Transverse colon (tissue), 4 donors: ENCODE measurements around the gene E4F1. TPM values are rescaled to one million over a fixed set of nuclear protein-coding genes. Genes with fewer than 3 reads are reported as not detected.

Experiments used
- DNase-seq: peaks from one replicate; pipeline ENCODE4 v3.0.0-alpha.2; 2019
- H3K27ac ChIP-seq, 4 donors: fragments of 200-600 bp; sonication (generic); 2 replicates each; pipeline ENCODE4 v1.5.1; 2016 to 2018; ENCODE audit warnings: inconsistent platforms in 4 of 4
- H3K27me3 ChIP-seq: fragments of 200-600 bp; sonication (generic); 2 replicates; pipeline ENCODE4 v1.5.1; 2017; ENCODE audit warnings: inconsistent platforms
- H3K36me3 ChIP-seq, 4 donors: fragments of 200-600 bp; sonication (generic); 2 replicates each; pipeline ENCODE4 v1.5.1; 2017 to 2019; ENCODE audit warnings: inconsistent platforms in 4 of 4
- H3K4me1 ChIP-seq, 4 donors: fragments of 200-600 bp; sonication (generic); 2 replicates each; pipeline ENCODE4 v1.5.1; 2017 to 2020; ENCODE audit warnings: inconsistent platforms in 4 of 4
- H3K4me3 ChIP-seq, 4 donors: fragments of 200-600 bp; sonication (generic); 1 replicate in 1 of 4; 2 replicates in 3 of 4; pipeline versions ENCODE4 v1.5.1 to v1.6.1; 2017 to 2019; ENCODE audit warnings: inconsistent platforms in 4 of 4
- H3K9me3 ChIP-seq, 2 donors: fragments of 200-600 bp; sonication (generic); 2 replicates each; pipeline ENCODE4 v1.5.1; 2017 to 2019; ENCODE audit warnings: inconsistent platforms in 2 of 2
- CTCF ChIP-seq, 5 experiments: fragments of 200-600 bp in 3 of 5; fragments of 450-650 bp in 2 of 5; sonication (generic) in 3 of 5; IDR thresholded peaks; 1 replicate in 2 of 5; 2 replicates in 3 of 5; pipeline ENCODE4 v1.5.1; 2016 to 2017; ENCODE audit warnings: antibody characterized with exemption in 5 of 5, inconsistent platforms in 3 of 5, mild to moderate bottlenecking in 2 of 5, moderate library complexity in 1 of 5
- EP300 ChIP-seq: sonication (generic); formaldehyde crosslinking; IDR thresholded peaks from one replicate; pipeline ENCODE4 v1.6.1; 2017; ENCODE audit warnings: antibody characterized with exemption, low read depth
- POLR2A ChIP-seq: fragments of 450-650 bp; IDR thresholded peaks from one replicate; pipeline ENCODE4 v1.6.1; 2016; ENCODE audit warnings: antibody characterized with exemption, mild to moderate bottlenecking, moderate library complexity
- POLR2AphosphoS5 ChIP-seq, 3 donors: sonication (generic); formaldehyde crosslinking; IDR thresholded peaks; one replicate each; pipeline ENCODE4 v1.6.1; 2016; ENCODE audit warnings: antibody characterized with exemption in 3 of 3
- WGBS, 2 donors: methylation state at CpG; one replicate each; pipeline ENCODE4 v1.1.5; 2018; ENCODE audit warnings: low coverage in 1 of 2; 5-methylcytosine and 5-hydroxymethylcytosine counted together
- in situ Hi-C, 4 donors: fragments of 200-750 bp; cut with MboI; loops; one replicate each; pipeline versions ENCODE4 v1.15.0 to v1.15.1; 2017; ENCODE audit warnings: low sequenced_read_pairs in 3 of 4, low pct_ligation_motif_present in 1 of 4, low pct_unique_long_range_greater_than_20kb in 1 of 4
- intact Hi-C: fragments of 100-400 bp; cut with DNase I; formaldehyde crosslinking; loops from one replicate; pipeline ENCODE4 v1.15.1; 2023; ENCODE audit warnings: low total_unique reads
- total RNA-seq, 4 donors: library from RNA; depleted of rRNA; stranded (reverse); fragments of >200 nt; gene quantifications; one replicate each; pipeline ENCODE4 v1.1.0, GENCODE V29; 2016

The E4F1 gene
- total RNA-seq, 4 donors from 2014 or later = 36.5 to 124 (median 53.6) TPM

GRCh38 chr16:2242598-2242997 is 19.2 kb downstream of the E4F1 start:
- Histone ChIP-seq H3K9me3 (no peaks in the 10 kb centered on the region), H3K4me1 (peaks cover 0 to 13% (median 7%) of the 10 kb centered on the region in 4 donors), H3K4me3 (no peak overlapping the region), H3K27me3 (peaks cover 11% of the 10 kb centered on the region), H3K27ac (no peak overlapping the region), H3K36me3 (peaks cover 0 to 34% (median 16%) of the 10 kb centered on the region in 4 donors)
- WGBS, 2 donors = 74 to 84% methylated on average over 3 to 11 of the region's 11 CpGs
- no peak for DNase-seq
- TF ChIP-seq POLR2AphosphoS5 (IDR thresholded peaks at IDR 0.05) (no peak), EP300 (no peak), CTCF (IDR thresholded peaks at IDR 0.05) (no peak), POLR2A (no peak)
- intact Hi-C loops (no loop called here), in situ Hi-C loops (no loop called here)

DNA sequence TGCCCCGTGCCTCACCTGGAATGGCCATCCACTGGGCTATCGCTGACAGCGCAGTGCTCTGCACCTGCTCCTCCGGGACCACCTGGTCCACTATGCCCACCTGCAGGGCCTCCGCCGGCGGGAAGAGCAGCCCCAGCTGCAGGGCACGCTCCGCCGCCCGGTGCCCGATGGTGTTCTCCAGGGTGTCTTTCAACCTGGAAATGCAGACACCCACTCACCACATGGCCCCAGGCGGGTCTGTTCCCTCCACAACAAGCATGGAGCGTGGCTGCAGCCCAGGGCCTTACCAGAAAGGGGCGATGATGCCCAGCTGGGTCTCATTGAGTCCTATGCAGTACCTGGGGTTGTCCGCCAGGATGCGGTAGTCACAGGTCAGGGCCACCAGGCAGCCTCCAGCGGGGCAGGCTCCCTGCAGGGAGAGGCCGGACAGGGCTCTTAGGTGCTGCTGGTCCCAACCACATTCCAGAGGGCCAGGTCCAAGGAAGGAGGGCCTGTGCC is 19.7 kb downstream of the E4F1 start:
- Histone ChIP-seq H3K4me3 (no peak overlapping the region), H3K4me1 (peaks cover 0 to 8% (median 2%) of the 10 kb centered on the region in 4 donors), H3K27me3 (peaks cover 6% of the 10 kb centered on the region), H3K27ac (no peak overlapping the region), H3K36me3 (peaks cover 0 to 34% (median 16%) of the 10 kb centered on the region in 4 donors), H3K9me3 (no peaks in the 10 kb centered on the region)
- no peak for TF ChIP-seq POLR2A
- TF ChIP-seq POLR2AphosphoS5 (IDR thresholded peaks at IDR 0.05) = no peak
- no peak for TF ChIP-seq CTCF (IDR thresholded peaks at IDR 0.05)
- no peak for TF ChIP-seq EP300
- DNase-seq = no peak
- 90% methylated on average over 15 of the region's 19 CpGs; no CpG with 5 or more reads in 1 of the 2 donors for WGBS, 2 donors
- in situ Hi-C loops = no loop called here
- intact Hi-C loops = no loop called here

- TF ChIP-seq CTCF (IDR thresholded peaks at IDR 0.05) (no peak), EP300 (no peak), POLR2A (no peak), POLR2AphosphoS5 (IDR thresholded peaks at IDR 0.05) (no peak)
- H3K9me3 ChIP-seq = no peaks in the 10 kb centered on the region
- in situ Hi-C loops (no loop called here), intact Hi-C loops (no loop called here)
- WGBS, 2 donors = 94 to 100% methylated on average over 2 to 11 of the region's 11 CpGs
- H3K27me3 ChIP-seq = no peaks in the 10 kb centered on the region
- peaks cover 0 to 1% (median 0%) of the 10 kb centered on the region in 4 donors for H3K4me1 ChIP-seq
- H3K4me3 ChIP-seq = no peak overlapping the region
- peaks cover 0 to 34% (median 16%) of the 10 kb centered on the region in 4 donors for H3K36me3 ChIP-seq
- no peak for DNase-seq
- no peak overlapping the region for H3K27ac ChIP-seq
Measured at GRCh38 chr16:2243781-2244180, 20.4 kb downstream of the E4F1 start.

- no peaks in the 10 kb centered on the region for H3K4me1 ChIP-seq
- peaks cover 0 to 34% (median 16%) of the 10 kb centered on the region in 4 donors for H3K36me3 ChIP-seq
- 88% methylated on average over 17 of the region's 17 CpGs; no CpG with 5 or more reads in 1 of the 2 donors for WGBS, 2 donors
- TF ChIP-seq POLR2A (no peak), CTCF (IDR thresholded peaks at IDR 0.05) (no peak), EP300 (no peak), POLR2AphosphoS5 (IDR thresholded peaks at IDR 0.05) (no peak)
- H3K27me3 ChIP-seq = no peaks in the 10 kb centered on the region
- no peak for DNase-seq
- intact Hi-C loops = no loop called here
- H3K4me3 ChIP-seq = no peak overlapping the region
- no peak overlapping the region for H3K27ac ChIP-seq
- in situ Hi-C loops = no loop called here
- no peaks in the 10 kb centered on the region for H3K9me3 ChIP-seq
Measured at GRCh38 chr16:2244301-2244700, 20.9 kb downstream of the E4F1 start.
